ENCODE data around the gene ACADS.

Gene ACADS

GRCh38 chr12:120760349-120761254, 35.0 kb downstream of the ACADS start:
- DNase-seq (ENCODE audit: low spot score) = peak; percentile 27
- H3K27me3 Mint-ChIP-seq (ENCODE audit: low read depth) = no peaks in the 10 kb centered on the region
- H3K27ac Mint-ChIP-seq = peak overlapping the region; percentile 77
- H3K4me1 Mint-ChIP-seq (ENCODE audit: low read depth) = peaks cover 2% of the 10 kb centered on the region
- peaks cover under 1% of the 10 kb centered on the region for H3K9me3 Mint-ChIP-seq
- peak overlapping the region; percentile 61 for H3K4me3 Mint-ChIP-seq
- peaks cover 16% of the 10 kb centered on the region for H3K36me3 Mint-ChIP-seq (ENCODE audit: low read depth)

GRCh38 chr12:120761519-120761934, 35.9 kb downstream of the ACADS start:
- Mint-ChIP-seq H3K27ac (no peak overlapping the region), H3K4me1 (ENCODE audit: low read depth) (peaks cover 2% of the 10 kb centered on the region), H3K27me3 (ENCODE audit: low read depth) (no peaks in the 10 kb centered on the region), H3K4me3 (no peak overlapping the region), H3K9me3 (no peaks in the 10 kb centered on the region), H3K36me3 (ENCODE audit: low read depth) (peaks cover 25% of the 10 kb centered on the region)
- no peak for DNase-seq (ENCODE audit: low spot score)

- H3K27ac Mint-ChIP-seq = no peak overlapping the region
Observed at GRCh38 chr12:120762086-120762485, 36.5 kb downstream of the ACADS start.

GRCh38 chr12:120763250-120763649, 37.6 kb downstream of the ACADS start:
- peaks cover 30% of the 10 kb centered on the region for H3K36me3 Mint-ChIP-seq (ENCODE audit: low read depth)
- no peak overlapping the region for H3K4me3 Mint-ChIP-seq
- no peak overlapping the region for H3K27ac Mint-ChIP-seq
- H3K9me3 Mint-ChIP-seq = no peaks in the 10 kb centered on the region
- H3K27me3 Mint-ChIP-seq (ENCODE audit: low read depth) = no peaks in the 10 kb centered on the region
- peaks cover 2% of the 10 kb centered on the region for H3K4me1 Mint-ChIP-seq (ENCODE audit: low read depth)
- no peak for DNase-seq (ENCODE audit: low spot score)

More at GRCh38 chr12:120762086-120762485, 36.5 kb downstream of the ACADS start:
- Mint-ChIP-seq H3K9me3 (no peaks in the 10 kb centered on the region), H3K36me3 (ENCODE audit: low read depth) (peaks cover 27% of the 10 kb centered on the region), H3K27me3 (ENCODE audit: low read depth) (no peaks in the 10 kb centered on the region), H3K4me3 (no peak overlapping the region), H3K4me1 (ENCODE audit: low read depth) (peaks cover 2% of the 10 kb centered on the region)
- no peak for DNase-seq (ENCODE audit: low spot score)

GRCh38 chr12:120764816-120765215, 39.2 kb downstream of the ACADS start:
- Mint-ChIP-seq H3K36me3 (ENCODE audit: low read depth) (peaks cover 31% of the 10 kb centered on the region), H3K4me3 (no peak overlapping the region)

GRCh38 chr12:120766566-120766965, 40.9 kb downstream of the ACADS start:
- DNase-seq (ENCODE audit: low spot score) = no peak
- no peak overlapping the region for H3K27ac Mint-ChIP-seq
- peaks cover 4% of the 10 kb centered on the region for H3K4me1 Mint-ChIP-seq (ENCODE audit: low read depth)
- H3K27me3 Mint-ChIP-seq (ENCODE audit: low read depth) = no peaks in the 10 kb centered on the region
- no peaks in the 10 kb centered on the region for H3K9me3 Mint-ChIP-seq
- no peak overlapping the region for H3K4me3 Mint-ChIP-seq
- H3K36me3 Mint-ChIP-seq (ENCODE audit: low read depth) = peaks cover 32% of the 10 kb centered on the region

More at GRCh38 chr12:120764816-120765215, 39.2 kb downstream of the ACADS start:
- no peak overlapping the region for H3K27ac Mint-ChIP-seq
- peaks cover 2% of the 10 kb centered on the region for H3K4me1 Mint-ChIP-seq (ENCODE audit: low read depth)
- DNase-seq (ENCODE audit: low spot score) = no peak
- no peaks in the 10 kb centered on the region for H3K27me3 Mint-ChIP-seq (ENCODE audit: low read depth)
- H3K9me3 Mint-ChIP-seq = no peaks in the 10 kb centered on the region

- DNase-seq (ENCODE audit: low spot score) = no peak
- Mint-ChIP-seq H3K27ac (no peak overlapping the region), H3K4me3 (no peak overlapping the region), H3K36me3 (ENCODE audit: low read depth) (peaks cover 25% of the 10 kb centered on the region), H3K9me3 (no peaks in the 10 kb centered on the region), H3K27me3 (ENCODE audit: low read depth) (no peaks in the 10 kb centered on the region), H3K4me1 (ENCODE audit: low read depth) (peaks cover 4% of the 10 kb centered on the region)
Observed at GRCh38 chr12:120767071-120768024, 41.7 kb downstream of the ACADS start.

- peaks cover 17% of the 10 kb centered on the region for H3K4me1 Mint-ChIP-seq (ENCODE audit: low read depth)
- DNase-seq (ENCODE audit: low spot score) = no peak
- H3K4me3 Mint-ChIP-seq = no peak overlapping the region
- no peaks in the 10 kb centered on the region for H3K9me3 Mint-ChIP-seq
- peak overlapping the region; percentile 19 for H3K27ac Mint-ChIP-seq
- no peaks in the 10 kb centered on the region for H3K27me3 Mint-ChIP-seq (ENCODE audit: low read depth)
- H3K36me3 Mint-ChIP-seq (ENCODE audit: low read depth) = peaks cover 19% of the 10 kb centered on the region
Observed at GRCh38 chr12:120771097-120771496, 45.5 kb downstream of the ACADS start.

GRCh38 chr12:120774169-120774916, 48.7 kb downstream of the ACADS start:
- Mint-ChIP-seq H3K27ac (peak overlapping the region; percentile 10), H3K36me3 (ENCODE audit: low read depth) (peaks cover 14% of the 10 kb centered on the region), H3K4me3 (no peak overlapping the region), H3K9me3 (no peaks in the 10 kb centered on the region), H3K4me1 (ENCODE audit: low read depth) (peaks cover 17% of the 10 kb centered on the region), H3K27me3 (ENCODE audit: low read depth) (no peaks in the 10 kb centered on the region)
- DNase-seq (ENCODE audit: low spot score) = no peak

GRCh38 chr12:120775862-120776552, 50.4 kb downstream of the ACADS start:
- peaks cover 15% of the 10 kb centered on the region for H3K4me1 Mint-ChIP-seq (ENCODE audit: low read depth)
- no peak overlapping the region for H3K4me3 Mint-ChIP-seq
- H3K36me3 Mint-ChIP-seq (ENCODE audit: low read depth) = peaks cover 13% of the 10 kb centered on the region
- no peaks in the 10 kb centered on the region for H3K9me3 Mint-ChIP-seq
- DNase-seq (ENCODE audit: low spot score) = no peak
- no peaks in the 10 kb centered on the region for H3K27me3 Mint-ChIP-seq (ENCODE audit: low read depth)
- peak overlapping the region; percentile 12 for H3K27ac Mint-ChIP-seq

GRCh38 chr12:120783197-120783596, 57.6 kb downstream of the ACADS start:
- Mint-ChIP-seq H3K27me3 (ENCODE audit: low read depth) (no peaks in the 10 kb centered on the region), H3K9me3 (no peaks in the 10 kb centered on the region), H3K27ac (peak overlapping the region; percentile 76), H3K36me3 (ENCODE audit: low read depth) (peaks cover 29% of the 10 kb centered on the region), H3K4me3 (peak overlapping the region; percentile 53), H3K4me1 (ENCODE audit: low read depth) (peaks cover 15% of the 10 kb centered on the region)
- peak; percentile 35 for DNase-seq (ENCODE audit: low spot score)

- DNase-seq (ENCODE audit: low spot score) = no peak
- Mint-ChIP-seq H3K36me3 (ENCODE audit: low read depth) (peaks cover 28% of the 10 kb centered on the region), H3K9me3 (no peaks in the 10 kb centered on the region), H3K4me3 (no peak overlapping the region), H3K4me1 (ENCODE audit: low read depth) (peaks cover 15% of the 10 kb centered on the region), H3K27me3 (ENCODE audit: low read depth) (no peaks in the 10 kb centered on the region), H3K27ac (no peak overlapping the region)
Observed at GRCh38 chr12:120784804-120785203, 59.2 kb downstream of the ACADS start.

GRCh38 chr12:120787889-120788288, 62.3 kb downstream of the ACADS start:
- H3K27me3 Mint-ChIP-seq (ENCODE audit: low read depth) = no peaks in the 10 kb centered on the region
- H3K36me3 Mint-ChIP-seq (ENCODE audit: low read depth) = peaks cover 21% of the 10 kb centered on the region
- no peak overlapping the region for H3K27ac Mint-ChIP-seq
- no peak for DNase-seq (ENCODE audit: low spot score)
- peaks cover 2% of the 10 kb centered on the region for H3K9me3 Mint-ChIP-seq
- H3K4me1 Mint-ChIP-seq (ENCODE audit: low read depth) = peaks cover 11% of the 10 kb centered on the region
- no peak overlapping the region for H3K4me3 Mint-ChIP-seq

Measured in T-helper 2 cell treated with Interferon-gamma antibody and Interleukin-4, amounts not matched to agents 5 μg/mL and 100 μg/mL, for 36 hours (primary cell).